Type B pancreatic cell (in vitro differentiated cells): ENCODE measurements around the gene TRABD2A. TPM values are rescaled to one million over a fixed set of nuclear protein-coding genes. Genes with fewer than 3 reads are reported as not detected.
A peak's percentile ranks its signal among the peaks of the same experiment; 100 is the strongest.
"Not testable (repeated sequence)": the region's sequence is repeated elsewhere in the genome, so short reads cannot be mapped to it uniquely, and the experiment has no call there.

Experiments used
- DNase-seq: peaks from one replicate; pipeline ENCODE4 v3.0.0; 2021; ENCODE audit warnings: mixed read lengths; ENCODE audit not compliant: unreplicated experiment; ENCODE audit errors: extremely low spot score
- H3K27ac Mint-ChIP-seq: 2 replicates; pipeline ENCODE4 v1.8.0; 2021; ENCODE audit warnings: mild to moderate bottlenecking, mixed read lengths
- H3K27me3 Mint-ChIP-seq: 2 replicates; pipeline ENCODE4 v1.8.0; 2021; ENCODE audit warnings: mixed read lengths
- H3K36me3 Mint-ChIP-seq: 2 replicates; pipeline ENCODE4 v1.8.0; 2021; ENCODE audit warnings: mixed read lengths
- H3K4me1 Mint-ChIP-seq: one replicate; pipeline ENCODE4 v1.8.0; 2021; ENCODE audit warnings: mixed read lengths; ENCODE audit not compliant: unreplicated experiment
- H3K4me3 Mint-ChIP-seq: 2 replicates; pipeline ENCODE4 v1.8.0; 2021; ENCODE audit warnings: mild to moderate bottlenecking, mixed read lengths
- H3K9me3 Mint-ChIP-seq: 2 replicates; pipeline ENCODE4 v1.8.0; 2021; ENCODE audit warnings: mixed read lengths
- CTCF ChIP-seq: fragments of 200-600 bp; sonication (generic); conservative IDR thresholded peaks from 2 replicates; pipeline ENCODE4 v1.5.0; 2021; ENCODE audit warnings: antibody characterized with exemption, mild to moderate bottlenecking
- total RNA-seq: library from RNA; stranded (reverse); gene quantifications from 2 replicates; pipeline ENCODE4 v1.2.1, GENCODE V29; 2021; ENCODE audit warnings: low replicate concordance

Gene TRABD2A
- total RNA-seq, 1 donor from 2014 or later, result 3.3 TPM

GRCh38 chr2:84880395-84880644 lies 564 bp downstream of the TRABD2A start:
- Mint-ChIP-seq H3K27ac (peak overlapping the region; percentile 36), H3K36me3 (no peaks in the 10 kb centered on the region), H3K4me1 (peaks cover 30% of the 10 kb centered on the region), H3K9me3 (peaks cover under 1% of the 10 kb centered on the region), H3K4me3 (peak overlapping the region; percentile 82), H3K27me3 (peaks cover 97% of the 10 kb centered on the region)
- DNase-seq, result no peak
- no peak for TF ChIP-seq CTCF

- Mint-ChIP-seq H3K36me3 (no peaks in the 10 kb centered on the region), H3K4me3 (peak overlapping the region; percentile 82), H3K27ac (peak overlapping the region; percentile 36), H3K27me3 (peaks cover 99% of the 10 kb centered on the region), H3K9me3 (peaks cover 6% of the 10 kb centered on the region), H3K4me1 (peaks cover 30% of the 10 kb centered on the region)
- no peak for TF ChIP-seq CTCF
- no peak for DNase-seq
Measured at GRCh38 chr2:84879584-84880394, 1.1 kb downstream of the TRABD2A start.

GRCh38 chr2:84878896-84879583 lies 1.8 kb downstream of the TRABD2A start:
- TF ChIP-seq CTCF, result no peak
- Mint-ChIP-seq H3K36me3 (no peaks in the 10 kb centered on the region), H3K9me3 (peaks cover 6% of the 10 kb centered on the region), H3K27me3 (peaks cover 92% of the 10 kb centered on the region), H3K4me3 (no peak overlapping the region), H3K27ac (no peak overlapping the region), H3K4me1 (peaks cover 25% of the 10 kb centered on the region)
- no peak for DNase-seq

GRCh38 chr2:84878459-84878858 lies 2.4 kb downstream of the TRABD2A start:
- Mint-ChIP-seq H3K27ac (no peak overlapping the region), H3K4me3 (no peak overlapping the region), H3K36me3 (no peaks in the 10 kb centered on the region), H3K27me3 (peaks cover 88% of the 10 kb centered on the region), H3K4me1 (peaks cover 23% of the 10 kb centered on the region), H3K9me3 (peaks cover 6% of the 10 kb centered on the region)
- TF ChIP-seq CTCF, result no peak
- no peak for DNase-seq

GRCh38 chr2:84876369-84876768 lies 4.5 kb downstream of the TRABD2A start:
- TF ChIP-seq CTCF, result no peak
- H3K36me3 Mint-ChIP-seq, result no peaks in the 10 kb centered on the region
- peaks cover 10% of the 10 kb centered on the region for H3K4me1 Mint-ChIP-seq
- peaks cover 6% of the 10 kb centered on the region for H3K9me3 Mint-ChIP-seq
- H3K4me3 Mint-ChIP-seq, result no peak overlapping the region
- H3K27ac Mint-ChIP-seq, result no peak overlapping the region
- no peak for DNase-seq
- peaks cover 72% of the 10 kb centered on the region for H3K27me3 Mint-ChIP-seq

- not testable (repeated sequence) for H3K36me3 Mint-ChIP-seq
- H3K27me3 Mint-ChIP-seq, result peaks cover 68% of the 10 kb centered on the region
Measured at GRCh38 chr2:84875619-84876018, 5.3 kb downstream of the TRABD2A start.

More at GRCh38 chr2:84875619-84876018, 5.3 kb downstream of the TRABD2A start:
- H3K4me3 Mint-ChIP-seq, H3K9me3 Mint-ChIP-seq, DNase-seq, H3K27ac Mint-ChIP-seq, H3K4me1 Mint-ChIP-seq: not testable (repeated sequence)
